WTC11 (cell line): ENCODE data around the gene KLHL14. TPM values are rescaled to one million over a fixed set of nuclear protein-coding genes. Genes with fewer than 3 reads are reported as not detected.

Experiments
- ATAC-seq: fragments of 200-7000 bp; cut with Tn5 transposase; 2 replicates; pipeline ENCODE4 v1.10.0; 2021; ENCODE audit warnings: mild to moderate bottlenecking, moderate library complexity
- CTCF ChIA-PET: fragments of 300-600 bp; sonication (Branson Sonifier 250); formaldehyde crosslinking; loops from one replicate; lab custom pipeline; 2021; ENCODE audit warnings: antibody characterized with exemption; lab: Charles Lee
- POLR2A ChIA-PET: fragments of 350-600 bp; sonication (Branson Sonifier 250); formaldehyde crosslinking; loops from one replicate; lab custom pipeline; 2021; ENCODE audit warnings: antibody characterized with exemption; lab: Charles Lee
- DNase-seq: peaks from one replicate; pipeline ENCODE4 v3.0.0; 2021; ENCODE audit warnings: low spot score
- H3K27ac Mint-ChIP-seq: 2 replicates; pipeline ENCODE4 v1.8.0; 2021; ENCODE audit warnings: mixed read lengths
- H3K27me3 Mint-ChIP-seq: 2 replicates; pipeline ENCODE4 v1.8.0; 2021; ENCODE audit warnings: low read depth, mild to moderate bottlenecking, moderate library complexity, mixed read lengths
- H3K36me3 Mint-ChIP-seq: 2 replicates; pipeline ENCODE4 v1.8.0; 2021; ENCODE audit warnings: mixed read lengths
- H3K4me1 Mint-ChIP-seq: 2 replicates; pipeline ENCODE4 v1.8.0; 2022; ENCODE audit warnings: mixed read lengths
- H3K4me3 Mint-ChIP-seq: 2 replicates; pipeline ENCODE4 v1.8.0; 2021; ENCODE audit warnings: mild to moderate bottlenecking, moderate library complexity, mixed read lengths
- H3K9me3 Mint-ChIP-seq: 2 replicates; pipeline ENCODE4 v1.8.0; 2021; ENCODE audit warnings: mixed read lengths
- E2F4 ChIP-seq: sonication (generic); formaldehyde crosslinking; IDR thresholded peaks from 2 replicates; pipeline ENCODE4 v1.8.1; 2022; ENCODE audit warnings: low read depth, mild to moderate bottlenecking, moderate library complexity, missing genetic modification reagents, borderline replicate concordance
- EMX1 ChIP-seq: fragments of 250-450 bp; sonication (Bioruptor Pico); IDR thresholded peaks from 2 replicates; pipeline ENCODE4 v1.8.0; 2021; ENCODE audit warnings: mild to moderate bottlenecking
- ESRRA ChIP-seq: sonication (generic); formaldehyde crosslinking; IDR thresholded peaks from 2 replicates; pipeline ENCODE4 v1.8.1; 2022; ENCODE audit warnings: mild to moderate bottlenecking, missing genetic modification reagents, borderline replicate concordance
- FOXJ3 ChIP-seq: sonication (generic); formaldehyde crosslinking; IDR thresholded peaks from 2 replicates; pipeline ENCODE4 v1.9.0; 2021; ENCODE audit warnings: missing genetic modification reagents, mild to moderate bottlenecking, borderline replicate concordance
- GABPB1 ChIP-seq: sonication (generic); formaldehyde crosslinking; IDR thresholded peaks from 2 replicates; pipeline ENCODE4 v1.8.1; 2023; ENCODE audit warnings: mild to moderate bottlenecking, missing genetic modification reagents
- IRF2 ChIP-seq: sonication (generic); formaldehyde crosslinking; IDR thresholded peaks from 2 replicates; pipeline ENCODE4 v1.8.0; 2022; ENCODE audit warnings: low read depth, missing genetic modification reagents, borderline replicate concordance
- JUN ChIP-seq: sonication (generic); formaldehyde crosslinking; IDR thresholded peaks from 2 replicates; pipeline ENCODE4 v1.8.0; 2023; ENCODE audit warnings: mild to moderate bottlenecking, missing genetic modification reagents
- SMAD4 ChIP-seq: sonication (generic); formaldehyde crosslinking; IDR thresholded peaks from 2 replicates; pipeline ENCODE4 v1.8.0; 2022; ENCODE audit warnings: mild to moderate bottlenecking, missing genetic modification reagents
- TEAD1 ChIP-seq: sonication (generic); formaldehyde crosslinking; IDR thresholded peaks from 2 replicates; pipeline ENCODE4 v1.8.0; 2022; ENCODE audit warnings: mild to moderate bottlenecking, missing genetic modification reagents
- ZNF219 ChIP-seq: sonication (generic); formaldehyde crosslinking; IDR thresholded peaks from 2 replicates; pipeline ENCODE4 v1.8.0; 2023; ENCODE audit warnings: missing genetic modification reagents, mild to moderate bottlenecking, borderline replicate concordance
- ZNF671 ChIP-seq: fragments of 250-450 bp; sonication (Bioruptor Pico); IDR thresholded peaks from 2 replicates; pipeline ENCODE4 v1.8.0; 2021; ENCODE audit warnings: mild to moderate bottlenecking
- total RNA-seq: library from RNA; stranded (reverse); gene quantifications from 3 replicates; pipeline ENCODE4 v1.2.3, GENCODE V29; 2021
- TF ChIP-seq, protein P1 (sequence below): sonication (generic); formaldehyde crosslinking; IDR thresholded peaks from 2 replicates; pipeline ENCODE4 v1.8.1; 2023; ENCODE audit warnings: mild to moderate bottlenecking, moderate library complexity, missing genetic modification reagents
- TF ChIP-seq, protein P2 (sequence below): sonication (generic); formaldehyde crosslinking; IDR thresholded peaks from 2 replicates; pipeline ENCODE4 v1.8.0; 2023; ENCODE audit warnings: missing genetic modification reagents
- TF ChIP-seq, protein P3 (sequence below): fragments of 250-450 bp; sonication (Bioruptor Pico); IDR thresholded peaks from 2 replicates; pipeline ENCODE4 v1.9.0; 2021; ENCODE audit warnings: mild to moderate bottlenecking
- TF ChIP-seq, protein P4 (sequence below): sonication (generic); formaldehyde crosslinking; IDR thresholded peaks from 2 replicates; pipeline ENCODE4 v1.8.1; 2022; ENCODE audit warnings: low read depth, missing genetic modification reagents, borderline replicate concordance

KLHL14 gene
- total RNA-seq, 1 experiment from 2014 or later: 4.3 TPM

GRCh38 chr18:32735781-32736180 is 37.0 kb downstream of the KLHL14 start:
- Mint-ChIP-seq H3K36me3 (peaks cover 10% of the 10 kb centered on the region), H3K4me3 (no peak overlapping the region), H3K27me3 (no peaks in the 10 kb centered on the region), H3K4me1 (peaks cover 17% of the 10 kb centered on the region), H3K27ac (no peak overlapping the region), H3K9me3 (peaks cover 4% of the 10 kb centered on the region)
- DNase-seq: no peak
- no peak for TF ChIP-seq ESRRA (CRISPR knock-in tag)
- no peak for TF ChIP-seq E2F4 (CRISPR knock-in tag)
- TF ChIP-seq, protein P1, sequence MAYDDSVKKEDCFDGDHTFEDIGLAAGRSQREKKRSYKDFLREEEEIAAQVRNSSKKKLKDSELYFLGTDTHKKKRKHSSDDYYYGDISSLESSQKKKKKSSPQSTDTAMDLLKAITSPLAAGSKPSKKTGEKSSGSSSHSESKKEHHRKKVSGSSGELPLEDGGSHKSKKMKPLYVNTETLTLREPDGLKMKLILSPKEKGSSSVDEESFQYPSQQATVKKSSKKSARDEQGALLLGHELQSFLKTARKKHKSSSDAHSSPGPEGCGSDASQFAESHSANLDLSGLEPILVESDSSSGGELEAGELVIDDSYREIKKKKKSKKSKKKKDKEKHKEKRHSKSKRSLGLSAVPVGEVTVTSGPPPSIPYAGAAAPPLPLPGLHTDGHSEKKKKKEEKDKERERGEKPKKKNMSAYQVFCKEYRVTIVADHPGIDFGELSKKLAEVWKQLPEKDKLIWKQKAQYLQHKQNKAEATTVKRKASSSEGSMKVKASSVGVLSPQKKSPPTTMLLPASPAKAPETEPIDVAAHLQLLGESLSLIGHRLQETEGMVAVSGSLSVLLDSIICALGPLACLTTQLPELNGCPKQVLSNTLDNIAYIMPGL (CRISPR knock-in tag): no peak
- no peak for ATAC-seq
- POLR2A ChIA-PET: no interaction called here
- CTCF ChIA-PET: no interaction called here

- Mint-ChIP-seq H3K4me3 (no peak overlapping the region), H3K9me3 (peaks cover 4% of the 10 kb centered on the region), H3K36me3 (peaks cover 10% of the 10 kb centered on the region), H3K27ac (no peak overlapping the region), H3K27me3 (no peaks in the 10 kb centered on the region), H3K4me1 (peaks cover 28% of the 10 kb centered on the region)
- DNase-seq (no peak), ATAC-seq (no peak)
- CTCF ChIA-PET: no interaction called here
- TF ChIP-seq JUN: no peak
- POLR2A ChIA-PET: no interaction called here
Measured at GRCh38 chr18:32734442-32734841, 38.4 kb downstream of the KLHL14 start.

DNA sequence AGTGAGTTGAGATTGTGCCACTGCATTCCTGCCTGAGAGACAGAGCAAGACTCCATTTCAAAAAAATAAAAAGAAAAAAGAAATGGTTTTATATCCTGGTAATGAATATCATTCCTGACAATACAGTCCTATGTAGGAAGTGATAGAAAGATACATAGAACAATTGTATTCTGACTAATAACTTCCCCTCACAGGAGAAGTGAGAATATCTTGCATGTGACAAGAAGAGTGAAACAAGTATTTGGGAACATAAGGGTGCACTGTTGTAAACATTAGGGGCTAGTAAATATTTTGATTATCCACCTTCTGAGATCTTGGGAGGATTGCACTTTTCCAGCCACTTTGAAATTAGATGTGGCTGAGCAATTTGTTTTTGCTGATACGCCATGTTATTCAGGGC is 40.7 kb downstream of the KLHL14 start:
- ChIA-PET POLR2A (no interaction called here), CTCF (no interaction called here)
- H3K36me3 Mint-ChIP-seq: peaks cover 10% of the 10 kb centered on the region

GRCh38 chr18:32730620-32731091 is 42.2 kb downstream of the KLHL14 start:
- TF ChIP-seq, protein P1 (CRISPR knock-in tag): no peak
- TF ChIP-seq IRF2 (no peak), ZNF671 (CRISPR knock-in tag) (no peak), EMX1 (CRISPR knock-in tag) (no peak), ZNF219 (CRISPR knock-in tag) (no peak), TEAD1 (no peak), SMAD4 (CRISPR knock-in tag) (no peak), FOXJ3 (no peak)
- TF ChIP-seq, protein P2, sequence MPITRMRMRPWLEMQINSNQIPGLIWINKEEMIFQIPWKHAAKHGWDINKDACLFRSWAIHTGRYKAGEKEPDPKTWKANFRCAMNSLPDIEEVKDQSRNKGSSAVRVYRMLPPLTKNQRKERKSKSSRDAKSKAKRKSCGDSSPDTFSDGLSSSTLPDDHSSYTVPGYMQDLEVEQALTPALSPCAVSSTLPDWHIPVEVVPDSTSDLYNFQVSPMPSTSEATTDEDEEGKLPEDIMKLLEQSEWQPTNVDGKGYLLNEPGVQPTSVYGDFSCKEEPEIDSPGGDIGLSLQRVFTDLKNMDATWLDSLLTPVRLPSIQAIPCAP: no peak
- TF ChIP-seq, protein P3, sequence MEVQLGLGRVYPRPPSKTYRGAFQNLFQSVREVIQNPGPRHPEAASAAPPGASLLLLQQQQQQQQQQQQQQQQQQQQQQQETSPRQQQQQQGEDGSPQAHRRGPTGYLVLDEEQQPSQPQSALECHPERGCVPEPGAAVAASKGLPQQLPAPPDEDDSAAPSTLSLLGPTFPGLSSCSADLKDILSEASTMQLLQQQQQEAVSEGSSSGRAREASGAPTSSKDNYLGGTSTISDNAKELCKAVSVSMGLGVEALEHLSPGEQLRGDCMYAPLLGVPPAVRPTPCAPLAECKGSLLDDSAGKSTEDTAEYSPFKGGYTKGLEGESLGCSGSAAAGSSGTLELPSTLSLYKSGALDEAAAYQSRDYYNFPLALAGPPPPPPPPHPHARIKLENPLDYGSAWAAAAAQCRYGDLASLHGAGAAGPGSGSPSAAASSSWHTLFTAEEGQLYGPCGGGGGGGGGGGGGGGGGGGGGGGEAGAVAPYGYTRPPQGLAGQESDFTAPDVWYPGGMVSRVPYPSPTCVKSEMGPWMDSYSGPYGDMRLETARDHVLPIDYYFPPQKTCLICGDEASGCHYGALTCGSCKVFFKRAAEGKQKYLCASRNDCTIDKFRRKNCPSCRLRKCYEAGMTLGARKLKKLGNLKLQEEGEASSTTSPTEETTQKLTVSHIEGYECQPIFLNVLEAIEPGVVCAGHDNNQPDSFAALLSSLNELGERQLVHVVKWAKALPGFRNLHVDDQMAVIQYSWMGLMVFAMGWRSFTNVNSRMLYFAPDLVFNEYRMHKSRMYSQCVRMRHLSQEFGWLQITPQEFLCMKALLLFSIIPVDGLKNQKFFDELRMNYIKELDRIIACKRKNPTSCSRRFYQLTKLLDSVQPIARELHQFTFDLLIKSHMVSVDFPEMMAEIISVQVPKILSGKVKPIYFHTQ (CRISPR knock-in tag): no peak
- TF ChIP-seq, all 79 proteins: peak for 0
- DNase-seq (no peak), ATAC-seq (no peak)
- ChIA-PET CTCF (no interaction called here), POLR2A (no interaction called here)
- no peaks in the 10 kb centered on the region for H3K27me3 Mint-ChIP-seq
- no peak overlapping the region for H3K27ac Mint-ChIP-seq
- H3K36me3 Mint-ChIP-seq: peaks cover 10% of the 10 kb centered on the region
- no peak overlapping the region for H3K4me3 Mint-ChIP-seq
- H3K4me1 Mint-ChIP-seq: peaks cover 36% of the 10 kb centered on the region
- H3K9me3 Mint-ChIP-seq: peaks cover 4% of the 10 kb centered on the region

More for the DNA sequence above, 40.7 kb downstream of the KLHL14 start:
- H3K4me1 Mint-ChIP-seq: peaks cover 36% of the 10 kb centered on the region
- H3K9me3 Mint-ChIP-seq: peaks cover 4% of the 10 kb centered on the region
- H3K4me3 Mint-ChIP-seq: no peak overlapping the region
- H3K27ac Mint-ChIP-seq: no peak overlapping the region
- DNase-seq (no peak), ATAC-seq (no peak)
- H3K27me3 Mint-ChIP-seq: no peaks in the 10 kb centered on the region
- TF ChIP-seq, protein P2: no peak
- TF ChIP-seq GABPB1: no peak
- TF ChIP-seq, protein P4, sequence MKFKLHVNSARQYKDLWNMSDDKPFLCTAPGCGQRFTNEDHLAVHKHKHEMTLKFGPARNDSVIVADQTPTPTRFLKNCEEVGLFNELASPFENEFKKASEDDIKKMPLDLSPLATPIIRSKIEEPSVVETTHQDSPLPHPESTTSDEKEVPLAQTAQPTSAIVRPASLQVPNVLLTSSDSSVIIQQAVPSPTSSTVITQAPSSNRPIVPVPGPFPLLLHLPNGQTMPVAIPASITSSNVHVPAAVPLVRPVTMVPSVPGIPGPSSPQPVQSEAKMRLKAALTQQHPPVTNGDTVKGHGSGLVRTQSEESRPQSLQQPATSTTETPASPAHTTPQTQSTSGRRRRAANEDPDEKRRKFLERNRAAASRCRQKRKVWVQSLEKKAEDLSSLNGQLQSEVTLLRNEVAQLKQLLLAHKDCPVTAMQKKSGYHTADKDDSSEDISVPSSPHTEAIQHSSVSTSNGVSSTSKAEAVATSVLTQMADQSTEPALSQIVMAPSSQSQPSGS: no peak
